HG03565 (cell line): Measurements from ENCODE around the gene ZNF107.

Source experiments
- ATAC-seq: cut with Tn5 transposase; IDR thresholded peaks from one replicate; pipeline ENCODE4 v1.9.1; 2021; ENCODE audit warnings: mild to moderate bottlenecking, moderate library complexity; ENCODE audit not compliant: unreplicated experiment

ZNF107 gene

DNA sequence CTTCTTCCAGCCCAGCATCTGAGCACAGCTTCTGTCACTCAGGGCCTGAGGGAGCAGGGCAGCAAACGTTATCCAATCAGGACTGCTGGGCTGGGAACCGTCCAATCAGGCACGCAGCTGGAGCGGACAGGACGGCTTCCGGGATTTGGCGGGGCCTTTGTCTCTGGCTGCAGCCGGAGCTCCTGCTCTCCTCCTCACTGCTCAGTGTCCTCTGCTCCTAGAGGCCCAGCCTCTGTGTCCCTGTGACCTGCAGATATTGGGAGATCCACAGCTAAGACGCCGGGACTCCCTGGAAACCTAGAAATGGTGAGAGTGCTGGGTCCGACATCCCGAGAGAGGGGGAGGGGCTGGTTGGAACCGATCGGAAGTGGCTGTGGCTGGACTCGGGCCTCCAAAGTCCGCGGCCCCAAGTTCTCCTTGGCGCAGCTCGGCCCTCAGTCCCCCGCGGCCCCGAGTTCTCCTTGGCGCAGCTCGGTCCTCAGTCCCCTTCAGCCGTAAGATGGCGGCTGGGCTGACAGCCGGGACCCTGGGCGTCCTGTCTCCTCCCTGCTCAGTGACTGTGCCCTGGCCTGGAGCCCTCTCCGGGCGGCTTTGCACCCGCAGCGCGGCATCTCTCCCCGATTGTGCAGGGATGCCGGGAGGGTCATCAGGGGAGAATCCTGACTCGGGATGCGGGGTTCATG, at the start of gene ZNF107:
ZNF107 (plus strand) TSS at position 154 of the 683 bp plus-strand sequence; CDS start at position 304, 150 bp downstream.
- ATAC-seq: peak; percentile 98

DNA sequence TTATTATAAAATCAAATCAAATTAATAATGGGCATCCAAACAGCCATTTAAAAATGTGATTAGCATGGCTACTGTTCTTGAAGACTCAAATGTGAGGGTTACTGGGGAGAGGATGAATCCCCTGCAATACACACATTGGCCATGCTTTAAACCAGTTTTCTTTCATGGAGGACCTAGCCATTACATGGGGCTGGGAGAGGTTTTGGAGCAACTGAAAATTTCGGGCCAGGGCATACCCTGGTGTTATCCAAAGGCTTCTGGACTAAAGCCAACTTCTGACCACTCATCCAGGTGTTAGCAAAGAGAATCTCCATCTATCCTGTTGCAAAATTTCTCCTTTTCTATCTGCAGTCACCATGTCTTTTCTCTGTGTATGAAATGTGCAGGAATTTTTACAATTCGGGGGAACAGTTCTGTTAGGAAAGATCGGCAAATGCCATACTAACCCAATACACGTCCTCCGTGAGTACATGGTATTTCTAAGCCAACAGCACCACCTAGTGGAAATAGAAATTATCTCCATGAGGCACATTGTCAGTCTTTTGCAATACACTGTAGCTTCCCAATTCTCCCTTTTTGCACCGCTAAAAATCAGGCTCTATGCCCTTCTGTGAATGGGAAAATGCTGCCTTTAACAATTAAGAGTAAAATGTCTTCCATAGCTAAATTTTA, 47.0 kb upstream of the ZNF107 start:
- no peak for ATAC-seq

- ATAC-seq: no peak
These were observed 46.2 kb upstream of the ZNF107 start for GRCh38 chr7:64619705-64620104.

GRCh38 chr7:64621656-64622055, 44.3 kb upstream of the ZNF107 start:
- ATAC-seq: no peak

- peak; percentile 30 for ATAC-seq
These were observed 40.5 kb upstream of the ZNF107 start for GRCh38 chr7:64625114-64626082.

- ATAC-seq: peak; percentile 67
These were observed 39.9 kb upstream of the ZNF107 start for GRCh38 chr7:64626083-64626469.

GRCh38 chr7:64626557-64626956, 39.4 kb upstream of the ZNF107 start:
- no peak for ATAC-seq

GRCh38 chr7:64628192-64628591, 37.7 kb upstream of the ZNF107 start:
- no peak for ATAC-seq

DNA sequence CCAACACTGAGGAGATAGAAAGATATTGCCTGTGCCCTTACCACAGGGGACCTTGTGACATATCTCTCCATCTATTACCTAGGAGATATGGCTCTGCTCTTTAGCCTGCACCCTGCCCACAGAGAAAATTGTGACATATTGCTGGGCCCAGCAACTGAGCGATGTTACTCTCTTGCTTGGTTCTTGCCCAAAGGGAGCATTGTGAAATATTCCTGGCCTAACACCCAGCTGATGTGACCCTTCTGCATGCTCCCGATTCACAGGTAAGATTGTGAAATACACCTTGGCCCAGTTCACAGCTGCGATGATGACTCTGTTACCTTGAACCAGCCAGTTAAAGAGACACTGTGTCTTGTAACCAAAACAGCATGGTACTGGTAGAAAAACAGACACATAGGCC, 37.2 kb upstream of the ZNF107 start:
- ATAC-seq: no peak

GRCh38 chr7:64630496-64630895, 35.4 kb upstream of the ZNF107 start:
- ATAC-seq: no peak

- ATAC-seq: no peak
These were observed 33.9 kb upstream of the ZNF107 start for GRCh38 chr7:64632029-64632428.

DNA sequence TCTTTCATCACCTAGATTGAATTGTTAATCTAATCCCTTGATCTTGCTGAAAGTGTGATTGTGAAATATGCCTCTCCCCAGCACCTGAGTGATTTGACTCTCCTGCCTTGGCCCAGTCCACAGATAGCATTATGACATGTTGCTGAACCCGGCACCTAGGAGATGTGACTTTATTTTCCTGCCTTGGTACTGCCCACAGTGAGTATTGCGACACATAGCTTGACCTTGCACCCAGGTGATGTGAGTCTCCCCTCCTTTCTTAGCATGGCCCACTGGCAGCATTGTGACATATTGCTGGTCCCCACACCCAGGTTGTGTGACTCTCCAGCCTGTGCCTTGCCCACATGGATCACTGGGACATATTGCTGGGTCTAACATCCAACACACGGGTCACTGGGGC, 32.5 kb upstream of the ZNF107 start:
- ATAC-seq: no peak

- no peak for ATAC-seq
These were observed 31.4 kb upstream of the ZNF107 start for GRCh38 chr7:64634406-64635062.

DNA sequence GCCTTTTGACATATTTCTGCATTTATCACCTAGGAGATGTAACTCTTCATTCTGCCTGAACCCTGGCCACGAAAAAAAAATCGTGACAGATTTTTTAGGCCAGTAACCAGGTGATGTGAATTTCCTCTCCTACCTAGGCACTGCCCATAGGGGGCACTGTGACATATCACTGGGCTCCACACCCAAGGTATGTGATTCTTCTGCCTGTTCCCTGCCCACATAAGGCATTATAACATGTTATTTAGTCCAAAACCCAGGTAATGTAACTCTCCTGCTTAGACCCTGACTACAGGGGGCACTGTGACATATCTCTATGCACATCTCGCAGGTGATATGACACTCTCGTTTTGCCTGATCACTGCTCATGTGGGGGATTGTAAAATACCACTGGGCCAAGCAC, 29.5 kb upstream of the ZNF107 start:
- ATAC-seq: no peak

DNA sequence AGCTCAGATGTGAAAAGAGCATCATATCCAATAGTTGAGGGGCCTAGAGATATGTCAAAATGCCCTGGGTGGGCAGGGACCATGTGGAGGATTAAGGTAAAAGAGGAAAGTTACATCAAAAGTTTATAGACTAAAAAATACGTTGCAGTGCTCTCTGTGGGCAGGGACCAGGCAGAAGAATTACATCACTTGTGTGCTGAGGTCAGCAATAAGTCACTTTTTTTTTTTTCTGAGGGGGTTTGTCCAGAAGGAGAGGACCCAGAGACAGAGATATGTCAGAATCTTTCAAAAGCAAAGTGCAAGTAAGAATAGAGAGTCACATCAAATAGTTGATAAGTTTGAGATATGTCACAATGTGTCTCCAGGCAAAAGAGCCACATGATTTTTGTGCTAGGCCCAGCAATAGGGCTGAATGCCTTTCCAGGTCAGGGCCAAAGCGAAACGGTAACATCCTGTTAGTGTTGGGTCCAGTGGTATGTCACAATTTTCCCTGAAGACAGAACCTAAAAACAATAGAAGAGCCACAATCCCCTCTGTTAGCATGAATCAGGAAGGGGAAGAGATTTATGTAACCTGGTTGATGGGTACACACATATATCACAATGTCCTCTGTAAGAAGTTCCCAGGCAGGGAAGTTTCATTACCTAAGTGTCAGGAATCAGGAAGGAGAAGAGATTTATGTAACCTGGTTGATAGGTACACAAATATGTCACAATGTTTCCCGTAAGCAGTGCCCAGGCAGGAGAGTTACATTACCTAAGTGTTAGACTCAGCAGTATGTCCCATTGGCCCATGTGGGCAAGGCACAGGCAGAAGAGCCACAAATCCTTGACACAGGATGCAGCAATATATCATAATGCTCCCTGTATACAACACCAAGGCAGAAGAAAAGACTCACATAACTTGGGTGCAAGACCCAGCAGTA, 28.1 kb upstream of the ZNF107 start:
- no peak for ATAC-seq

- no peak for ATAC-seq
These were observed 27.1 kb upstream of the ZNF107 start for GRCh38 chr7:64638822-64639221.

GRCh38 chr7:64639267-64640001, 26.5 kb upstream of the ZNF107 start:
- no peak for ATAC-seq

GRCh38 chr7:64640504-64640903, 25.4 kb upstream of the ZNF107 start:
- ATAC-seq: no peak

DNA sequence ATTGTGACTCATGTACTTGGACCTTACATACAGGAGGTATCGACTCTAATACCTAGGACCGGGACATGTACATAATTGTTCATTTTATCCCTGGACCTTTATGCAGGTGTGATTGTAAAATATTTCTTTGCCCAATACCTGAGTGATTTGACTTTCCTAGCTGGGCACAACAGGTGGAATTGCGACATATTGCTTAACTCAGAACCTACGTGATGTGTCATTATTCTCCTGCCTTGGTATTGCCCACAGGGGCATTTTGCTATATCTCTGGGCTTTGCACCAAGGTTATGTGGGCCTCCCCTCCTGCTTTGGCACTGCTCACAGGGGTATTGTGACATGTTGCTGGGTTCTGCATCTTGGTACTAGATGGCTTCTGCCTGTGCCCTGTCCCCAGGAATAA, 23.9 kb upstream of the ZNF107 start:
- no peak for ATAC-seq
